HL-60/S4 (cell line): Measurements from ENCODE around the gene MSL1.

Experiments used
- in situ Hi-C: fragments of 300-500 bp; cut with MboI; formaldehyde crosslinking; loops from 2 replicates; pipeline ENCODE4 v1.14.3; 2022; ENCODE audit warnings: low sequenced_read_pairs

MSL1 gene

DNA sequence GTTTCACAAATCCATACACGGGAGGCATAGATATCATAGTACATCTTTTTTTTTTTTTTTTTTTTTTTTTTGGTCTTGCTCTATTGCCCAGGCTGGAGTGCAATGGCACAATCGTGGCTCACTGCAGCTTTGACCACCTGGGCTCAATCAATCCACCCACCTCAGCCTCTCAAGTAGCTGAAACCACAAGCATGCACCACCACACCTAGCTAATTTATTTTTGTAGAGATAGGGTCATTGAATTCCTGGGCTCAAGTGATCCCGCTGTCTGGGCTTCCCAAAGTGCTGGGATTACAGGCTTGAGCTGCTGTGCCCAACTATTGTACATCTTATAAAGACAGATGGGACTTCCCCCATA is 52.0 kb downstream of the MSL1 start:
- in situ Hi-C loops: no loop called here

DNA sequence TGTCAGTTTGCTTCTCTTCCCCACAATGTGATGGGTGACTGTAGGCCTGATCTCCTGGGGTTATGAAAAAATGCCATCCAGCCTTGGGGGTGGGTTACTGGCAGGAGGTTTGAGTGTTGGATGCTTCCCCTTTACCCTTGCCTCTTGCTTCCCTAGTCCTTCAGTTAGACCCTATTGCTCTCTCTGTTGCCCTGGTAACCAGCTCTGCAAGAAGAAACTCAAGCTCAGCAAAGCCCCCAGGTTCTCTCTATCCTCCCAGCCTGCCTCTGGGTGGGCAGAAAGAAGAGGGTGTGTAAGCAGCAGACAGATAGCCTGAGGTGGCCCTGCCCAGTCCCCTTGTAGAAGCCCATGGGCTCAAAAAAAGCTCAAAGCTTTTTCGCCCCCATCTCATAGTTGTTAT is 52.7 kb downstream of the MSL1 start:
- in situ Hi-C loops: no loop called here

DNA sequence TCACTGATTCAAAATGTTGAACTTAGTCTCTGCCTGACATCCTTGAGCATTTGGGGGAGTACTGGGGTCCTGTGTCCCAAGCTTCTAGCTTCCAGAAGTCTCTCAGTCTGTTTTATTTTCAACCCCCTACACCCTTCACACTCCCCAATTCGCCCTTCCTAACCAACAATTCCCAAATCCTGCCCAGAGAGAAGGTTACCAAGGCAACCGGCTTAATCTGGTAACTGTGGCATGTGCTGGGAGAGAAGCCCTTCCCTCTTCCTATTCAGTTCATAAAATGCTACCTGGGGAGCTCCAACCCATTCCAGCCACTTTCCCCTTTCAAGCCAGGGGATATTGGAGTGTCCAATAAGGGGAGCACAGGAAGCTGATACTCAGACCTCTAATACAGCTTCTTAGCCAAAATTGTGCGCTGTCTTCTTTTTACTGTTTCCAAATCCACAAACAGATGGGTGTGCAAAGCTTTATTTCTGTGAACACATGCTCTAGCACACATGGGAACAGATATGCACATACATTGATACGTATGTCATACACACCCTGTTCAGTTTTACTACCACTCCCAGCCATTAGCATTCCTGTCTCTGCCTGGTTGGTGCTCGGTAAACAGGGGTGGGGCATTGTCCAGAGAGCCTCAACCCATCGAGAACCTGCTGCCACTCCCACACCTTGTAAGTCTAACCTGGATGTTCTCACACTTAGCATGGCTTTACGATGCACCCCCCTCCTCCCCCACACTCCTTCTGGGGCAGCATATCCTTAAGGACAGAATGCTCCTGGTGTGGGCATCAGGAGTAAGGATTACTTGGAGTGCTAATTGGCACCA is 54.4 kb downstream of the MSL1 start:
- in situ Hi-C loops: no loop called here

DNA sequence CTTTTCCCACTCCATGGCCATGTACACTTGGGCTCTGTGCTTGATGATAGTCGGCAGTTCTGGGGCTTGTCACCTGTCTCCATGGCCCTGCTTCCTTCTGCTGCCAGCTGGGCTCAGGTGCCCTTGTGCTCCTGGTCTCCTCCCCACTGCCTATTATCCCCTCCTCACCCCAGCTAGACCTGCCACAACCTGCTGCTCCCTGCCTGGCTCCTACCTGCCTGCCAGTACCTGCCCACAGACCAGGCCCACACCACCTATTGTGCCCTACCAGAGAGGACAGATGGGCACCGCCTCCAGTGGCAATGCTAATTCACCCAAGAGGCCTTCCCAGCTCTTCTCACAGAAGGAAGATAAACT is 55.0 kb downstream of the MSL1 start:
- in situ Hi-C loops: no loop called here

DNA sequence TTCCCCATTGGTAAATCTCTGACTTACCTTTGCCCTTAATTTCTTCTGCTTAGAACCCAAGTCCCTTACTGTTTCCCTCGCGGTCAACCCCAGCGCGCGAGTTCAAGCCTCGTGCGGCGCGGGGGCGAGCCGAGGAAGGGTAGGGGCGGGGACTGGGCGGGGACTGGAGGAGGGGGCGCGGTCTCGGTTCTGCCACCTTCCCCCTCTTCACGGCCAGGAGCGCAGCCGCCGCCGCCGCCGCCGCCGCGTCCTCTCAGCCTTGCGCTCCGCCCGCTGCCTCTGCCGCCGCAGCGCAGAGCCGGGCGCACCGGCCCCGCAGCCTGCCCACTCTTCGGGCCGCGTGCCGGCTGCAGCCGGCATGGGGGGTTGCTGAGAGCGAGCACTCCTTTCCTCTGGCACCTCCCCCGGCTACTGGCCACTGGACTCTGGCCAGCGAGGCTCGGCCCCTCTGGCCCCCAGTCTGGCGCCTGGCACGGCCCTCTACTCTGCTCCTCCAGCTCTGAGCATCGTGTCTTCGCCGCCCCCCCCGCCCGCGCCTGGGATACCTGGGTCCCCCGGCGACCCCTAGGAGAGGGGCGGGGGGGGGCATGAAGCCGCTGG is 55.6 kb downstream of the MSL1 start, which contains the start of gene RAPGEFL1:
Gene RAPGEFL1, plus strand, starts transcription at position 196 of the 600 bp plus-strand sequence. Its CDS starts 392 bp downstream, at position 588.
- in situ Hi-C loops: no loop called here

DNA sequence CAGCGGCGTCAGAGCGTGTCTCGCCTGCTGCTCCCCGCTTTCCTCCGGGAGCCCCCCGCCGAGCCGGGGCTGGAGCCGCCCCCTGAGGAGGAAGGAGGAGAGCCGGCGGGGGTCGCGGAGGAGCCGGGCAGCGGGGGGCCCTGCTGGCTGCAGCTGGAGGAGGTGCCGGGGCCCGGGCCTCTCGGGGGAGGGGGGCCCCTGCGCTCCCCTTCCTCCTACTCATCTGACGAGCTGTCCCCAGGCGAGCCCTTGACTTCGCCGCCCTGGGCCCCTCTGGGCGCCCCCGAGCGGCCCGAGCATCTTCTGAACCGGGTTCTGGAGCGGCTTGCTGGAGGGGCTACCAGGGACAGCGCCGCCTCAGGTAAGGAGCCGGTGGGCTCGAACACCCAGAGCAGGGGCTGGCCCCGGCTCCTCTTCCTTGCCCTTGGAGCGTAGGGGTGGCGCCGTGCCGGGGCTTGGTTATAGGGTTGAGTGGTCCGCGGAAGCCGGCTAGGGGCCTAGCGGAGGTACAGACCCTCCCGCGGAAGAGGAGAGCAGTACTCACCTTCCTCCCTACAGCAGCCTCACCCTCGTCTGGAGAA is 56.3 kb downstream of the MSL1 start:
- in situ Hi-C loops: no loop called here

DNA sequence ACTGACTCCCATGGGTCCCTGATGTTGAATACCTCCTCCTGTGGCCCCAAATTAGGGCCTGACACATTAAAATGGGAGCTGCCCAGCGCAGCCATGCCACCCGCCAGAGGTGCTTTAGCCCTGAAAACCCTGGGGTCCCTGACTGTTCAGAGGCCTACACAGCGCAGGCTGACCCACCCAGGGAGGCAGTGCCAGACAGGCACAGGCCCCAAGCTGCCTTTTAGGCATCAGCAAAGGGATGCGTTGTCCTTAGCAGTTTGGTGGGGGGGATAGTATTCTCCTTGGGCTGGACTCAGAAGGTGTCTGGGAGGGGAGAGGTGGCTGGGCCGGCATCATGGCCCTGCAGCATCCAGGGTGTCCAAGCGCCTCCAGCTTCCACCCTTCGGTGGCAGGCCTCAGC is 56.9 kb downstream of the MSL1 start:
- in situ Hi-C loops: no loop called here

DNA sequence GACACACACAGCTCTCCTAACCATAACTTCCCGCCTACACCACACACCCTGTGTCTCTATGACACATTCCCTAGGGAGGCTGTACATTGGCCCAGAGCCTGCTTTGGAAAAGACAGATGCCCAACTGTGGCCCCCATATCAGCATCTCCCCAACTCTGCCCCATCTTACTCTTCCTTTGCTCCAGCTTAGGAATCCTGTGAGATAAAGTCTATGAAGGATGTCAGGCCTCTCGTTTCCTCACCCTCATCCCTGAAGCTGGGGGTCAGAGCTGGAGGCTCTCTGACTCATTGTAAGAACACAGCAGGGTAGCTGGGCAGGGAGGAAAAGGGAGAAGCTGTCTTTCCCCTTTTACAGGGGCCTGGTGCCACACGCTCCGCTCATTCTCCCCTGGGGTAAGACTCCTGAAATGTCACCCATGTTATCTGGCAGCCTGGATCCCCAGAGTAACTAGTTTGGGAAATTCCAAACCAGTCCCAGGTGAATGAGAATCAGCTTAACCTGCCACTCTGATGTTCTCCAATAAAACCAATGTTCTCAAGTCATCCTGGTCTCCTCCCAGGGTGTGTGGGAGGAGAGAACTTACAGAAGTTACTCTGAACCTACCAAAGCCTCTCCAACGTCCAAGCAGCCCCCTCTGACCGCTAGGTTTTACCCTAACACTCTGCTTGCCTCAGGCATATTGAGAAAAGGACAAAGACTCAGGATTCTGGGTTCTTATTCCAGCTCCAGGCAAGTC is 58.3 kb downstream of the MSL1 start:
- in situ Hi-C loops: no loop called here

DNA sequence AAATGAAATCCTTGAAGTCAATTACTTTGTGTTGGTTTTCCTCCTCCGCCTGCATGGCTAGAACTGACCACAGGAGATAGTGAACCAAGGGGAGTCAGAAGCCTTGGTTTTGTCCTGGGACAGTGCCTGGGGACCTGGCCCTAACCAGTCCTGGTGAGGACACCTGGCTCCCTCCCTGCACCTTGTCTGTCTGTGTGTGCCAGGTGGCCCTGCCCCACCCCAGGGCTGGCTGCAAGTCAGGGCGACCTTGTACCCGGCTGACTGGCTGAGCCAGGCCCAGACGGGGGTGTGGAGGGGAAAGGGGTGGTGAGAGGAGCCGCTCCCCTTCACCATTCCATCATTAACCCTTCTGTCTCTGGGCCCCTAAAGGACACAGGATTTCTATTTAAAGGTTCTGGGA is 58.9 kb downstream of the MSL1 start:
- in situ Hi-C loops: no loop called here

DNA sequence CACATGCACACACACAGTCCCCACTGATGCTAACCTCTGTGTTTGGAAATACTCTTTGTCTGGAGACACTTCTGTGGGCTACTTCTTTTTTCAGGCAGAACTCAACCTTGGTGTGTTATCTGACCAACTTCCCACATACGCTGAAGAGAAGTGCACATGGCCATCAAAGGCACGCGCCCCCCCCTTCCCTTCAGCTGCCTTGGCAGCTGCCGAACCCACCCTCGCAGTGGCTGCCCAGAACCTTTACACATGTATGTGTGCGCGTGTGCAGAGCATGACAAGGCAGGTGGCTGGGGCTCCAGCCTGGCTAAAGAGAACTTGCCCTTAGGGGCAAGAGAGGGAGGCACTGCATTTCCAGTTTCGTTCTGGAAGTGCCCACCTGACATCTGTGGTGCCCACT is 59.4 kb downstream of the MSL1 start:
- in situ Hi-C loops: no loop called here

DNA sequence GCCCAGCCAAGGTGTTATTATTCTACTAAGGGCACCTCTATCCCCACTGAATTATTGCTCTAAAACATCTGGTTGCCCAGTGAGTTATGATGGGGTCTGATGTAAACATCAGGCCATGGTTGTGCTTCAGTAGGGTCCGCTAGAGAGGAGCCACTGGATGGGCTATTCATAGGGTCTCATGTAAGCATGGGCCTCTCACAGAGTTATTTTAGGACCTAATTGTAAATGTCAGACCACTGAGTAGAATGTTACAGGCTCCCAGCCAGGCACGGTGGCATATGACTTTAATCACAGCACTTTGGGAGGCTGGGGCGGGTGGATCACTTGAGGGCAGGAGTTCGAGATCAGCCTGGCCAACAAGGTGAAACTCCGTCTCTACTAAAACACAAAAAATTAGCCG is 60.8 kb downstream of the MSL1 start:
- in situ Hi-C loops: no loop called here
